NOMO-1 (cell line): ENCODE measurements around the gene HSPA14.
"Not testable (repeated sequence)": the region's sequence is repeated elsewhere in the genome, so short reads cannot be mapped to it uniquely, and the experiment has no call there.

ENCODE experiments used
- DNase-seq, 2 experiments: peaks; one replicate each; lab custom pipeline; 2025; ENCODE audit not compliant: unreplicated experiment in 2 of 2; lab: John Stamatoyannopoulos, UW

HSPA14 gene

DNA sequence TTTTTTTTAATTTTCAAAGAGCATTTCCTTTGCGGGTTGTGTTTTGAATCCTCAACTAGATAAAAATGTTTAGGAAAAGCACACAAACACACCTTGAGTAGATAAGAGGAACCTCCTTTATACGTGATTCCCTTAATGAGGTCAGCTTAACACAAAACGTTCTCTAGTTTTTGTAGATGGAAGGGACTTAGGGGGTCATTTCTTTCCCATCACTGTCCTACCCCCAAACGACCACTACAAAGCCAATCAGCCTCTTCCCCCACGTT is 41.8 kb downstream of the HSPA14 start:
- no peak for DNase-seq

DNA sequence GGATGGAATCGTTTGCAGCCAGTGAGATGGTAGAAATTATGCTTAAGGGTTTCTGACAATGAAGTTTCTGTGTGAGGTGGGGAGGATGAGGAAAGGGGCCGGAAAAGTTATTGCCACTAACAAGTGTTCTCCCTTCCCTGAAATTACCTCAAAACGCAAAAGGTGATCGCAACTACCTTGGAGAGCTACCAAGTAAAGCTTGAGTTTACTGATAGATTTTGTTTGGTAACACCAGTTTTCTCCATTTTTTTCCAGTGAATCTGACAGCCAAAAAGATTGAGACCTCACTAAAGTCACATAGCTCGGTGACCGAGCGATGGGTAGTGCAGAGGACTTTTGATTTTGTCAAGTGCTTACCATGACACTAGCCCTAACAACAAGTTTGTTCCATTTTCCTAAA is 42.1 kb downstream of the HSPA14 start:
- DNase-seq = no peak

DNA sequence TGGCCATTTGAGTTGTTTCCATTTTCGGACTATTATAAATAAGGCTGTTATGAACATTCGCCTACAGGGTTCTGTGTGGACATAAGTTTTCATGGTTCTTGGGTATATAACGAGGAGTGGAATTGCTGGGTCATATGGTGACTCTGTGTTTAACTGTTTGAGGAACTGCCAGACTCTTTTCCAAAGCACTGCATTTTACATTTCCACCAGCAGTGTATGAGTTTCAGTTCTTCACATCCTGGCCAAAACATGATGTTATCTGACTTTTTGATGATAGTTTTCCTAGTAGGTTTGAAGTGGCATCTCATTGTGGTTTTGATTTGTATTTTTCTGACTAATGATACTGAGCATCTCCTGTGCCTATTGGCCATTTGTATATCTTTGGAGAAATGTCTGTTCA is 46.0 kb downstream of the HSPA14 start:
- no peak for DNase-seq

DNA sequence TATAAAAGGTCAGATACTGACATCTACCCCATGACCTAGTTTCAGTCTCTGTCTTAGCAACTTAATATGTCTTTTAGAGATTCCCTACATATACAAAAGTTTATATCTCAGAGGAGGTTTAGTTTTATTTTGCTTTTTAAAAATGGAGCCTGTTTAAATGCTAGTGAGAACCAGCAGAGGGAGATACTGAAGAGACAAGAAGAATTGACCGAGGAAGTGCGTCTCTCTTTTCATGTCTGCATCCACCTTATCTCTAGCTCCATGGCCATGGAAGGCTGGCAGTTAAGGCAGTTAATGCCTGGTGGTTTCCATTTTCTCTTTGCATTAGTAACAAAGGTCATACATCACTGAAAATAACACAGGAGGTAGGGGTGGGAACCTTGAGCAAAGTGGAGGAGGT is 51.2 kb downstream of the HSPA14 start:
- DNase-seq = peak in 1 of 2 experiments; percentile 8

DNA sequence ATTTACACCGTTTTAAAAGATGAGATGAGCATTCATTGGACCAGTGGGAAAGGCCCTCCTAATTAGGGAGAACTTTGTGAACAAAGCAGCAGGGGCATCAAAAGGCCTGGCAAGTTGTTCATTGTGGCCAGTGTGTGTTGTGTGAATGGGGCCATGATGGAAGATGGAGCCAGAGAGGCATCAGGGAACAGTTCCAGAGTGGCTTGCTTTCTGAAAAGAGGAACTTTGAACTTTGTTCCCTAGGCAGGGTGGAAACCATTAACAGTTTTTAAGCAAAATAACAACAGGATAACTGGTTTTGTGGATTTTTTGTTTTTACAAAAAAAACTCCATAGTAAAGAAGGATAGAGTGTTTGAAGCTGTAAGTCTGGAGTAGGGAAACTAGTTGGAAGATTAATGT is 53.0 kb downstream of the HSPA14 start:
- no peak for DNase-seq

DNA sequence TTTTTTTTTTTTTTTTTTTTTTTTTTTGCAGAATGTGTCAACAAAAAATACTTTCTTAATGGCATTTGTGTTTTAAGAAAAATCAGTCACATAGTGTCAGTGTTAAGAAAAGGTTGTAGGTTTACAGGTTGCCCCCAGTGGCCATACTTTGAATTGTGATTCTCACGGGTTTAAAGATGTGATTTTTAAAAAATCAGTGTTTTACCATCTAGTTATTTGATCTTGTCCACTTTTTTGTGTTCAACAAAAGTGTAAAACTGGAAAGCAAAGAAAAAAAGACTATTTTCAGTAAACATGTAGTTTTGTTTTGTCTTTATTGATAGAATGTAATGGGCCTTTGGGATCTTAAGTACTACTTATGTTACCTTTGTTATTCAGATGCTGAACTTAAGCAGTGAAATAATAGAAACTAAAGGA is 66.2 kb downstream of the HSPA14 start:
- DNase-seq = no peak

DNA sequence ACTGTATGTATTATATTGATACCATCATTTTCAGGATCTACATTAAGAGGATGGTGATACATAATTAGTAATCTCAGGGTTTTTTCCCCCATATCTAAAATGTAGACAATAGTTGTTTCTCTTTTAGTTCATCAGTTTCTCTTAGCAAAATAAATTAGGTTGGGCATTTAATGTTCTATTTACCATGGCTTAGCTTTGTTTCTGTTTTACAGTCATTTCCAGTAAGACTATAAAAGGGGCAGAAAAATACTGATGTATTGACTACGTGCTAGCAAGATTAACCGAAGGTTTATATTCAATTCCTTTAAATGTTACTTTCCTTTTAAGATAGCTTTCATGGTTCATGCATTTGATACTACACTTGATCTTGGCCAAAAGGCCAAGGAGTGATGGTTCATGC is 66.8 kb downstream of the HSPA14 start:
- DNase-seq = no peak

DNA sequence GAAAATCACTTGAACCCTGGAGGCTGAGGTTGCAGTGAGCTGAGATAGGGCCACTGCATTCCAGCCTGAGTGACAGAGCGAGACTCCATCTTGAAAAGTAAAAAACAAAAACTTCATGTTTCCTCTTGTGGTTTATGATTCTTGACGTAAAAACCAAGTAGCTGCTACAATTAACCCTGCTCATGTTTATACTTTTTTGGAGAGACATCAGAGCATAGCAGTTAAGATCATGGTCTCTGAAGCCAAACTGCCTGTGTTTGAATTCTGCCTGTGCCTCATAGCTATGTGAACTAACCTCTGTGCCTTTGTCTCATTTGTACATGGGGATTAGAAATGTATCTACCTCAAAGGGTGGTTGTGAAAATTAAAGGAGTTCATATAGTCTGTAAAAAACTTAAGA is 67.8 kb downstream of the HSPA14 start:
- DNase-seq = no peak

DNA sequence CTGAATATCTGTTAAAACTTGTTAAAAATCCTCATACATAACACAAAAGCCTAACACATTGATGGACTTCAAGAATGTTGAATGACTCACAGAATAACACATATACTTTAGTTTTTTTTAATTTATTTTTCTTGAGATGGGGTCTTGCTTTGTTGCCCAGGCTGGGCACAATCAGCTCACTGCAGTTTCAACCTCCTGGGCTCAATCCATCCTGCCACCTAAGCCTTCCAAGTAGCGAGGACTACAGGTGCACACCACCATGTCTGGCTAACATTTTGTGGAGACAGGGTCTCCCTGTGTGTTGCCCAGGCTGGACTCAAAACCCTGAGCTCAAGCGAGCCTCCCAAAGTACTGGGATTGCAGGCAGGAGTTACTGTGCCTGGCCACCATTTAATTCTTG is 68.7 kb downstream of the HSPA14 start:
- DNase-seq = no peak

DNA sequence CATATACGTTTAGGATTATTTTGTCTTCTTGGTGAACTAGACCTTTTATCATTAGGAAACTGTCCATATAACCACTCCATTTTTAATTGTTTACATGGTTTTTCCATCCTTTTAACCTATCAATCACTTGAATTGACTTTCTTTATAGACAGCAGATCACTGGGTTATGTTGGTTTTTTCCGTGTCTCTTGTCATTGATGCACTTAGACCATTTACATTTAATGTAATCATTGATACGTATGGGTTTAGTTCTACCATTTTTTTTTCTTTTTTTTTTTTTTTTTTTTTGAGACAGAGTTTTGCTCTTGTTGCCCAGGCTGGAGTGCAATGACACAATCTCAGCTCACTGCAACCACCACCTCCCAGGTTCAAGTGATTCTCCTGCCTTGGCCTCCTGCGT is 69.5 kb downstream of the HSPA14 start:
- not testable (repeated sequence) for DNase-seq

DNA sequence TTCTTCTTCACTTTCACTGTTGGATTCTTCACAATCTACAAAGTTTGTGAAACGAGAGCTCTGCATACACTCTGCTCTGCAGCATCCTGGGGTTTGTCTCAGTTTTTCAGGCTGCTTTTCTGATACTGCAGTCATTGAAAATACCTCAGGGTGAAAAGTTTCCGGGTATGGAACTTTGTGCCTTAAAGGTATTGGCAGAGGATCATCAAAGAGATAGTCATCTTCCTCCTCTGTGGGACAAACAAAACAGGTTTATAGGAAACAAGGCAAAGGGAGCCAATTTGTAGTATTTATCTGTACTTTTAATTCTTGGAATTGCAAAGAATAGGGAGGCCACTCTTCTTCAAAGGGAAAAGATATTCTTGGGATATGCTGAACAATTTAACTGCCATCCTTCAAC is 71.0 kb downstream of the HSPA14 start:
- DNase-seq = no peak

DNA sequence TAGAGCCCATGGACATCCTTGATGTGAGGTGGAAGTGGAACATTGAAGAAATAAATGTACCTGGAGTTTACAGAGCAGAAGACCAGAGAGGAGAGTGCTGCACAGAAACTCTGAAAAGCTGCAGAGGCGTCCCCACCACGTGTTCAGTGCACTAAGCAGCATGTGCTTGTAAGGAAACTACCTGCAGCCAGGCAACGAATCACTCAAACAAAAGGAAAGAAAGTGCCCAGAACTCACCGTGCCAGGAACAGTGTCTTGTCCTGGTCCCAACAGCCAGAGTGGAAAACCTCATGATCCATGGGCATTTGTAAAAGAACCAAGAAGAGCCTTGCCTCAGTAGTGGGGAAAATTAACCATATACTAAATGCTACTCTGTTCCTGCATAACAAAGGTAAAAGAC is 72.8 kb downstream of the HSPA14 start:
- DNase-seq = no peak

DNA sequence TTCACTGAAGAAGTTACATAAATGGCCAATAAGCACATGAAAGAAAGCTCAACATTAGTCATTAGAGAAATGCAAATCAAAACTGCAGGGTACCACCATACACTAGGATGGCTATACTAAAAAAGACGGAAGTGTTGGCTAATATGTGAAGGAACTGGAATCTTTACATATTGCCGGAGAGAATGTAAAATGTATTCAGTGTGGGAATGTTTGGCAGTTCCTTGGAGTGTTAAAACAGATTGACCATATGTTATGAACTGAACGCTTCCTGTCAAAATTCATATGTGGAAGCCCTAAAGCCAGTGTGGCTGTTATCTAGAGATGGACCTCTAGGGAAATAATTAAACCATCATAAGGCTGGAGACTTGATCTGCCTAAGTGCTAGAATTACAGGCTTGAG is 73.7 kb downstream of the HSPA14 start:
- DNase-seq = no peak

DNA sequence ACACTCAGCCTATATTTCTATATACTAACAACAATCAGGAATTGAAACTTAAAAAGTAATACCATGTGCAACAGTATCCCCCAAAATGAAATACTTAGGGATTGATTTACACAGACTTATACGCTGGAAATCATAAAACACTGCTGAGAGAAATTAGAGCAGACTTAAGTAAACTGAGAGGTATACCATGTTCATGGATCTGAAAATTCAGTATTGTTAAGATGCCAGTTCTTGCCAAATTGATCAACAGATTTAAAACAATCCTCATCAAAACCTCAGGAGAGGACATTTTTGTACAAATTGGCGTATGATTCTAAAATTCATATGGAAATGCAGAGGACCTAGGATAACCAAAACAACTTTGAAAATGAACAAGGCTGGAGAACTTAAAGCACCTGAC is 78.5 kb downstream of the HSPA14 start:
- no peak for DNase-seq

DNA sequence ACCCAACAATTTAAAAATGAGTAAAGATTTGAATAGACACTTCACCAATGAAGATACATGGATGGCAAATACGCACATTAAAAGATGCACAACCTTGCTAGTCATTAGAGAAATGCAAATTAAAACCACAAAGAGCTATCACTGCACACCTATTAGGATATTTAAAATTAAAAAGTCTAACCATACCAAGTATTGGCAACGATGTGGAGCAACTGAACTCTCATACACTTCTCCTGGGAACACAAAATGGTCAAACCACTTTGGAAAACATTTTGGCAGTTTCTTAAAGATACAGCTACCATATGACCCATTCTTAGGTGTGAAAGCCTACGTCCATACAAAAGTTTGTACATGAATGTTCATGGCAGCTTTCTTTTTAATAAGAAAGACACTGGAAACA is 79.7 kb downstream of the HSPA14 start:
- DNase-seq = no peak

DNA sequence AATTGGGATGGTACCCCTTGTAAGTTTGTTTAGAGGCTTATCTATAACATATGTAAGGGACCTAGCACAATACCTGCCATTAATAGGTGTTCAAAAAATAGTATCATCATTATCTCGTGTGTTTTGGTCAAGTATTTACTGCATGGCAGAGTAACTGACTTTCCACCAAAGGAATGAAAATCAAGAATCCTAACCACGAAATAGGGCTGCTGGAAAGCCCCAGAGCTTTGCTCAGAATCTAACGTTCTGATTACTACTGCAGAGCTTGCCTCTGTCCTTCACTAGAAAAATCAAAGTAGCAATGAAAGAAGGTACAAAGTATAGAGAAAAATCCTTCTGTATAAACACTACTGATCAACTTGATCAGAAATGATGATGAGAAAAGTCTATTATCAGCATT is 80.9 kb downstream of the HSPA14 start:
- no peak for DNase-seq
